ENCODE results near the gene ITGA1.
"Not testable (repeated sequence)": the region's sequence is repeated elsewhere in the genome, so short reads cannot be mapped to it uniquely, and the experiment has no call there.

Gene ITGA1

DNA sequence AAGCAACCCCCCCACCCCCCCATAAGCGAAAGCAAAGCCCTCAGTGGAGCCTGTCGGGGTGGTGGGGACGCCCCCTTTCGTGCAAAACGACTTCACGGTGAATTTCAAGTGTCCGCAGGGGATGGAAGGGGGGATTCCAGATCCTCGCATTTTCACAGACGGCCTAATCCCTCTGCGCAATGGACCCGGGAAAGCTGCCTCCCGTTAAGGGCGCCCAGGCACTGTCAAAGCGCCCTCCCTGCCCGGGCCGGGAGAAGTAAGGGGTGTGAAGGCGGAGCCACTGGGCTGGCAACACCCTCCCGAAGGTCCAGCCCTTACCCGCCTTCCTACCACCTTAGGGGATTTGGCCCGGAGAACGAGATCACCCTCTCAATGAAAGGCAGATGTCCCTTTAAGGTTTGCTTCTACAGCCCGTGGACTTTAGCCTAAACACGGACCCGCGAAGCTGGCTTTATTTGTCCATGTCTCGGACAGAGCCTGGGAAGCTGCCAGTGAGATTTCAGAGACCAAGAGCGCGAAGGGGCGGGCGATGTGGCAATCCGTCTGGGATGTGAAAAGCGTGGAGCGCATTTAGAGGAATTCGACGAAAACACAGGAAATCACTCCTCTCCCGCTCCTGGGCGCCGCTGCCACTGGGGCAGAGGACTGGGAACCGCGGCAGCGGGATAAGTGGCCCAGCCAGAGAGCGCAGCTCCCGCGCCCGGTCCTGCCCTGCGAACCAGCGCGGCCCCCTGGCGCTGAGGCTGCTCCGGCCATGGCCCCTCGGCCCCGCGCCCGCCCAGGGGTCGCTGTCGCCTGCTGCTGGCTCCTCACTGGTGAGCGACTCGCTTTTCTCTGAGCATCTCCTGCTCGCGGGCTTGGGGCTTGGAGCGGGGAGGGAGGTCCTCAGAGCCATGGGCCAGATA, at the start of gene ITGA1, which contains the start of gene PELO:
ITGA1 (plus strand) TSS at position 317 of the 905 bp plus-strand sequence; CDS start at position 755, 438 bp downstream.
PELO (plus strand) TSS at position 317 of the 905 bp plus-strand sequence. CDS start 12,479 bp downstream, outside the sequence.
- no peak for DNase-seq

- DNase-seq, result no peak
These were observed 49.6 kb upstream of the ITGA1 start for GRCh38 chr5:52738095-52738506.

- no peak for DNase-seq
These were observed 47.7 kb upstream of the ITGA1 start for GRCh38 chr5:52740007-52740406.

DNA sequence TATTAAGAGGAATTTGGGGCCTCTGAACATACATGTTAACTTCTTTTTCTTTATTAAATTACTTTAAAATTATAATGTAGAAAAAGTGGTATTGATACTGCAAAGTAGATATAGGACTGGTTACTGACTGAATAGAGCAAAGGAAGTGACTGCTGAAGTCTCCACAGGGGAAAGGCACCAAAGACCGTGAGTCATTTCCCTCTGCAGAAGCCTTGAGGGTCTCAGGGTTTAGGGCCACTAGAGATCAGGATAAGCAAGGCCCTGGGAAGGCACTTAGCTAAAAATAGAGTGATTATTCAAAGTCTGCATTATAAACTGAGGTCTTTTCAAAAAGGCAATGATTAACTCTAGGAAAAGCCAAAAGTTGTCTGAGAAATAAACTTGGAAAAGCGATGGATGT, 44.7 kb upstream of the ITGA1 start:
- DNase-seq, result no peak

- no peak for DNase-seq
These were observed 44.2 kb upstream of the ITGA1 start for GRCh38 chr5:52743529-52743928.

DNA sequence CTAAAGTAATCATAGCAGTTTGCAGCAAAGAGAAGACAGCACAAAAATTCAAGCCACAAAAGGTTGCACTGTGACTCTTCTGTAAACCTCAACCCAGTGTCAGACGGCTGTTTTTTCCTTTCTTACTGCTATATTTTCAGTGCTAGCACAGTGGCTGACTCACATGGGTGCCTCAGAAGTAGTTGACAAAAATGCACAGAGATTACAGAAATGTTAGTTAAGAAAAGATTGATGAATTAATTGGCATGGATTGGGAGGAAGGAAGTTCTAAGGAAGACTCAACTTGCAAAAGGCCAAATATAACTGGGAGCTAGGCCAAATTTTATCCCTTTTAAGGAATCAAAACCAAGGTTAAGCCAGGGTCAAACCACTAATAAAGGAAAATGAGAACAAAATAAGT, 43.7 kb upstream of the ITGA1 start:
- DNase-seq, result no peak

DNA sequence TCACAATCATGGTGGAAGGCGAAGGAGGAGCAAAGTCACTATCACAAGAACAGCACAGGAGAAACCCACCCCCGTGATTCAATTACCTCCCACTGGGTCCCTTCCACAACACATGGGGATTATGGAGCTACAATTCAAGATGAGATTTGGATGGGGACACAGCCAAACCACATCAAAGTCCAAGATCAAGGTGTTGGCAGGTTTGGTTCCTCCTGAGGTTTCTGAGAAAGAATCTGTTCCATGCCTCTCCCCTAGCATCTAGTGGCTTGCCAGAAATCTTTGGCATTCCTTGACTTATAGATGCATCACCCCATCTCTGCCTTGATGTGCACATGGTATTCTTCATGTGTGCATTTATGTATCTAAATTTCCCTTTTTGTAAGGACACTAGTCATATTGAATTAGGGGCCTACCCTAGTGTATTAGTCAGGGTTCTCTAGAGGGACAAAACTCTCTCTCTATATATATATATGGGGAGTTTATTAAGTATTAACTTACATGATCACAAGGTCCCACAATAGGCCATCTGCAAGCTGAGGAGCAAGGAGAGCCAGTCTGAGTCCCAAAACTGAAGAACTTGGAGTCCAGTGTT, 42.8 kb upstream of the ITGA1 start:
- DNase-seq, result not testable (repeated sequence)

DNA sequence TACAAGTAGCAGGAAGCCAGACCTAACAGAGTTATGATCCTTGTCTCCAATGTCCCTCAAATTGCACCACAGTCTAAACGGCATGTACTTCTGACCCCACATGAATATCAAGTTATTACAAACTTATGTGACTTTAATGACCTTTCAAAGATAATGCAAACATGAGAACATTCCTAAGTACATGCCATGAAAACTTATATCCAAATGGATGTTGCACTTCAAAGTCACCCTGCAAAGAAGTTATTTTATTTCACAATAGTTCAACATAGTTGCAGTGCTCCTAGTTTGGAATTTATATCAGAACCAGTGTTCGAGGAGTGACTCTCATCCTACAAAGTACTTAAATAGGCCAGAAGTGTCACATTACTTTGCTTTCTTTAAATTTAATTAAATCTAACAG, 41.2 kb upstream of the ITGA1 start:
- DNase-seq, result no peak

DNA sequence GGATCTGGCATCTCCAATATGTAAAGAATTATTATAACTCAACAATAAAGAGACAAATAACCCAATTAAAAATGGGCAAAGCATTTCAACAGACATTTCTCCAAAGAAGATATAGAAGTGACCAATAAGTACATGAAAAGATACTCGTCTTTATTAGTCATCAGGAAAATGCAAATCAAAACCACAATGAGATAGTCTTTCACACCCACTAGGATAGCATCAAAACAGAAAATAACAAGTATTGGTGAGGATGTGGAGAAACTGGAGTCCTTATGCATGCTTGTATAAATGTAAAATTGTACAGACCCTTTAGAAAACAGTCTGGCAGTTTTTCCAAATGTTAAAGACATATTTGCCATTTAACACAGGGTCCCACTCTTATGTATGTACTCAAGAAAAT, 39.1 kb upstream of the ITGA1 start:
- no peak for DNase-seq

GRCh38 chr5:52749666-52750065, 38.0 kb upstream of the ITGA1 start:
- no peak for DNase-seq

DNA sequence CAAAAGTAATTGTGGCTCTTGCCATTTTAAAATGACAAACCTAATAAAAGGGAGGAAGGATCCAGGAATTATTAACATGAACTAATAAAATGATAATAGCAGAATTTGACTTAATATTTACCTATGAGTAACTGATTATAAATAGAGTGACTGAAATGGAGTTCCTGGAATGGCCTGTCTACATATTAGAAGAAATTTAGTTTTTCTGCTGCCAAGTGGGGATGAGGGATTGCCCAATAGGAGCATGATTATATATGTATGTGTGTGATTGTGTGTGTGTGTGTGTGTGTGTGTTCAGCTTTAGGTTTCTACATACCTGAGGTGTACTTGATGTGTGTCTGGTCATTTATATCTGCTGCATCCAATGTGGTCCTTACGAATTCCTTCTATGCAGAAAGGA, 36.6 kb upstream of the ITGA1 start:
- DNase-seq, result no peak

GRCh38 chr5:52754051-52754450, 33.7 kb upstream of the ITGA1 start:
- DNase-seq, result no peak

GRCh38 chr5:52757527-52757926, 30.2 kb upstream of the ITGA1 start:
- no peak for DNase-seq

DNA sequence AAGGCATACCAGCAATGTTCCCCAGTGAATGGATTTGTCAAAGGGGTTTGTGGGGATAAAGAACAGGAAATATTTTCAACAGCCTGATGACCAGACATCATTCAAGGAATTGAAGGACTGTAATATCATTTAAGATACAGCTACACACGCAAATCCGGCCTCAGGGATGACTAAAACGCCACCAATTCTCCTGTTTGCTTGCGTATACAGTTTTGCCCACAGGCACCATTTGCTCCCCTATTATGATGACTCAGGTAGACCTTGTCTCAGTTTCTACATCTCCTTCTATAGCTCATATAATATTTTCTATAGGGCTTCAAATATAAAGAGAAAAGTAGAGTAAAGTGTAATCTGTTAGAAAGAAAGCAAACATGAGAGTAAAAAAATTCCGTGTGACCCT, 29.7 kb upstream of the ITGA1 start:
- DNase-seq, result no peak

DNA sequence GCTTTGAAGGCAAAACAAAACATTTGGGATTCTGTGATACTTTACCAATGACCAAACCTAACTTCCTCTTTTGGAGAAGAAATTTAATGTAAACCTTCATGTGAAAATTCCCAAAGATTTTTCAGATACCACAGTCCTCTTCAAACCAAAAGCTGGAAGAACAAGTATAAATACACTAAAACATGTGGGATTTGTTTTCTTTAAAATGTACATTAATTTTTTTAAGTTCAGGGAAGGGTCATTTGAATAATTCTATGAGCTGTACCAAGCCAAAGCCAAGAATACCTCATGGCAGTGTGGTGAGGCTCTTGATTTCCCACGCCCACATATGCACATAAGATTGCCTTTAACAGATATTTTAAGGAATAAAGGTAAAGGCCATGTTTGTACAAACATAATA, 28.4 kb upstream of the ITGA1 start:
- DNase-seq, result no peak

GRCh38 chr5:52760695-52761366, 26.9 kb upstream of the ITGA1 start:
- DNase-seq, result no peak

DNA sequence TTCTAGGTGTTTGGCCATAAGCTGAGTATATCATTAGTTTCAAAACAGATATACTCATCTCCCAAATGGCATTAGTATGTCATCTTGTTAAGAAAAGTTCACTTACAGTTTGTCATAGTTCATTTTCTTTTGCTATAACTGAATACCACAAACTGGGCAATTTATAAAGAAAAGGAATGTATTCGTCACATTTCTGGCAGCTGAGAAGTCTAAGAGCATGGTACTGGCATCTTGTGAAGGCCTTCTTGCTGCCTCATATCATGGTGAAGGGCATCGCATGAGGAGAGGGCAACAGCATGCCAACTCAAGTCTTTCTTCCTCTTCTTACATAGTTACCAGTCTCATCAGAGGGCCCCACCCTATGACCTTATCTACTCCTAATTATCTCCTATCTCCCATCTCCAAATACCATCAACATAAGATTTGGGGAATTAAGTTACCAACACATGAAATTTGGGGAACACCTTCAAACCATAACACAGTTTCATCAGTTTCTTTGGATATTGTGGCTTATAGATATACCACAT, 20.4 kb upstream of the ITGA1 start:
- DNase-seq, result no peak

GRCh38 chr5:52767766-52768480, 19.8 kb upstream of the ITGA1 start:
- no peak for DNase-seq

DNA sequence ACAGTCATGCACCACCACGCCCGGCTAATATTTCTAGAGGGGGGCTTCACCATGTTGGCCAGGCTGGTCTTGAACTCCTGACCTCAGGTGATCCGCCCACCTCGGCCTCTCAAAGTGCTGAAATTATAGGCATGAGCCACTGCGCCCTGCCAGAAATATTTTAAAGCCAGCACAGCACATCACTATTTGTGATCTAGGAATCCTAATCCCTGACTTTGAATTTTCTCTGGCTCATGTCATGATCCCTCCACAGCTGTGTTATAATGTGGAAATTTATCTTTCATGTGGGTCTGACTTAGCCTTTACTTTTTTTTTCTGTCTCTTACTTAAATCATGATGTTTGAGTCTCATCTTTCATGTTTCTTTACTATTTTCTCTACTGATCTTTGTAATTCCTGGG, 18.7 kb upstream of the ITGA1 start:
- DNase-seq, result no peak

DNA sequence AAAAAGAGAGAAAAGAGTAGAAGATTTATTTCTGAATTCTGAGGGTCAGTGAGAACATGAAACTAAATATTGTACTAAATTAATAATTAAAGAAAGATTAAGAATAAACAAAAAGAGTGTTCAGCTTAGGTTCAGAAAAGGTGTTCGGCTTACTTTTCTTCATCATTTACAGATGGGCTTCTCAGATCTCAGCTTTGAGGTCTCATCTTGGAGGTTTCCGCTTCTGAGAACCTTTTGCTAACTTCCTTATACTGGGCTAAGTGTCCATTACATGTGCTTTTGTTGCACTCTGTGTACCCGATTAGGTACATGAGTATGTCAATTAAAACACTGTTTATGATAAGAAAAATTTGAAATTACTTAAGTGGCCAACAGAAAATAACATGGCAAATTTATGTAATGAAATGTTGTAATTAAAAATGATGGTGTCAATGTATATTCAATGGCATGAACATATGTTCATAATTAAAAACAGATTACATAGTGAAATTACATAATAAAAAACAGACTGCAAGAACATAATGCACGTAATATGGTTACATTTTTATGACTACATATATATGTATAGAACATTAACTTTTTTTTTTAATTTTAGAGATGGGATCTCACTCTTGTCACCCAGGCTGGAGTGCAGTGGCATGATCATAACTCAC, 17.3 kb upstream of the ITGA1 start:
- no peak for DNase-seq

DNA sequence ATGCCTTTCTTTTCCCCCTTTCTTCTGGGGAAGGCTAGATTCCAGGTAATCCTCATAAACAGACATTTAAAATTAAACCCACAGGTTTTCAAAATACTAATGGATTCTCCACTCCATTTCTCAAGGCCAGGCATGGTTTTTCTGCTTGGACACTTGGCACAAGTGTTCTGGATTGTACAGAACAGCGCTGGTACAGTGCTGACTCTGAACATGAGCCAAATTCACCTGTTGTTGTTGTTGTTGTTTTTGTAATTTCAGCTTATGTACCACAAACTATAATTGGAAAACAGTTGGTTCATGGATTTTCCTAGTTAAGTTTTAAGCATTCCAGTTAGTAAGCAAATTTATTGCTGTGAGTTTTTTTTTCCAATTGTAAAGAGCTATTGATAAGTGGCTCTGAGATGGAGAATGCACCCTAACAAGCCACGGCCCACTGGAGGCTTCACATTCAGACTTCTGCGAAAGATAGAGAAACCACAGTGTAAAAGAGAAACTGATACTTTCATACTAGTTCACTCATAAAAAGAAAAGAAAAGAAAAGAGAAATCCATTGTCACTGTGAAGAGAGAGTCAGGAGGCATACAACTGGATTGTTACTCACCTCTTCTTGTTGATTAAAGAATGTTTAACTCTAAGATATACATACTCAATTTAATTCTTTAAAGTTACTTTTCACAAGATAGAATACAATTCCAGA, 16.2 kb upstream of the ITGA1 start:
- DNase-seq, result no peak

GRCh38 chr5:52772668-52773067, 15.0 kb upstream of the ITGA1 start:
- no peak for DNase-seq

Data from NCI-H187 treated with DMSO at 0.1 percent for 48 hours (cell line).